GM23338 (cell line): ENCODE data around the gene PRPF6. TPM values are rescaled to one million over a fixed set of nuclear protein-coding genes. Genes with fewer than 3 reads are reported as not detected.
A peak's percentile ranks its signal among the peaks of the same experiment; 100 is the strongest.

Experiments
- ATAC-seq: fragments of 200-7000 bp; cut with Tn5 transposase; 3 replicates; pipeline ENCODE4 v1.9.1; 2020
- DNase-seq: peaks from one replicate; pipeline ENCODE4 v3.0.0-alpha.2; 2015; ENCODE audit warnings: low spot score
- H2AFZ ChIP-seq: fragments of 200-600 bp; sonication (generic); 2 replicates; pipeline ENCODE4 v1.8.0; 2016; ENCODE audit warnings: antibody characterized with exemption, mild to moderate bottlenecking, moderate library complexity
- H3F3A ChIP-seq: fragments of 200-600 bp; sonication (generic); replicated peaks from 2 replicates; pipeline ENCODE4 v1.8.0; 2017; ENCODE audit warnings: antibody characterized with exemption, mixed run types, low read depth
- H3K27ac ChIP-seq: fragments of 200-600 bp; sonication (generic); 2 replicates; pipeline ENCODE4 v1.6.1; 2016; ENCODE audit warnings: low read depth
- H3K27me3 ChIP-seq: fragments of 200-600 bp; sonication (generic); 2 replicates; pipeline ENCODE4 v1.8.0; 2016; ENCODE audit warnings: mild to moderate bottlenecking, mixed run types, moderate library complexity; ENCODE audit not compliant: insufficient read depth
- H3K36me3 ChIP-seq: fragments of 200-600 bp; sonication (generic); 2 replicates; pipeline ENCODE4 v1.8.0; 2016; ENCODE audit warnings: mild to moderate bottlenecking; ENCODE audit not compliant: insufficient read depth
- H3K4me1 ChIP-seq: fragments of 200-600 bp; sonication (generic); 2 replicates; pipeline ENCODE4 v1.8.0; 2016; ENCODE audit warnings: mild to moderate bottlenecking, moderate library complexity; ENCODE audit not compliant: insufficient read depth
- H3K4me2 ChIP-seq: fragments of 200-600 bp; sonication (generic); 2 replicates; pipeline ENCODE4 v1.7.1; 2017; ENCODE audit warnings: mixed run types
- H3K4me3 ChIP-seq: fragments of 200-600 bp; sonication (generic); 2 replicates; pipeline ENCODE4 v1.6.1; 2016; ENCODE audit warnings: mixed run types
- H3K79me2 ChIP-seq: fragments of 200-600 bp; sonication (generic); replicated peaks from 2 replicates; pipeline ENCODE4 v1.8.0; 2017; ENCODE audit warnings: mild to moderate bottlenecking; ENCODE audit not compliant: insufficient read depth
- H3K9me2 ChIP-seq: fragments of 200-600 bp; sonication (generic); 2 replicates; pipeline ENCODE4 v1.8.0; 2017; ENCODE audit not compliant: insufficient read depth
- H4K20me1 ChIP-seq: fragments of 200-600 bp; sonication (generic); replicated peaks from 2 replicates; pipeline ENCODE4 v1.8.0; 2017; ENCODE audit warnings: mild to moderate bottlenecking; ENCODE audit not compliant: insufficient read depth
- H3K27ac Mint-ChIP-seq: 2 replicates; pipeline ENCODE4 v1.8.0; 2020; ENCODE audit warnings: inconsistent platforms, mild to moderate bottlenecking, moderate library complexity, mixed read lengths
- H3K27me3 Mint-ChIP-seq: 3 replicates; pipeline ENCODE4 v1.8.0; 2022; ENCODE audit warnings: low read depth, mild to moderate bottlenecking, moderate library complexity, mixed read lengths, inconsistent platforms; ENCODE audit not compliant: insufficient read depth, poor library complexity
- H3K36me3 Mint-ChIP-seq: 3 replicates; pipeline ENCODE4 v1.8.0; 2021; ENCODE audit warnings: low read depth, mild to moderate bottlenecking, inconsistent platforms, moderate library complexity, mixed read lengths
- H3K4me1 Mint-ChIP-seq: 3 replicates; pipeline ENCODE4 v1.8.0; 2020; ENCODE audit warnings: mild to moderate bottlenecking, inconsistent platforms, mixed read lengths
- H3K4me3 Mint-ChIP-seq: 3 replicates; pipeline ENCODE4 v1.8.0; 2021; ENCODE audit warnings: moderate library complexity, mild to moderate bottlenecking, inconsistent platforms, mixed read lengths
- H3K9me3 Mint-ChIP-seq: 3 replicates; pipeline ENCODE4 v1.8.0; 2020; ENCODE audit warnings: moderate library complexity, mild to moderate bottlenecking, inconsistent platforms, mixed read lengths
- CREB1 ChIP-seq: fragments of 250-450 bp; sonication (Bioruptor Pico); IDR thresholded peaks from 2 replicates; pipeline ENCODE4 v1.5.0; 2020; ENCODE audit warnings: low read depth, mild to moderate bottlenecking, moderate library complexity
- EZH2 ChIP-seq: fragments of 200-600 bp; sonication (generic); IDR thresholded peaks from one replicate; pipeline ENCODE4 v1.8.0; 2017; ENCODE audit warnings: antibody characterized with exemption, mild to moderate bottlenecking, low read depth; ENCODE audit not compliant: unreplicated experiment
- NANOG ChIP-seq: IDR thresholded peaks from 2 replicates; pipeline ENCODE4 v1.6.1; 2016; ENCODE audit warnings: antibody characterized with exemption, borderline replicate concordance
- POLR2AphosphoS5 ChIP-seq: IDR thresholded peaks from 2 replicates; pipeline ENCODE4 v1.6.1; 2016; ENCODE audit warnings: antibody characterized with exemption, low read depth
- STAT1 ChIP-seq: IDR thresholded peaks from one replicate; pipeline ENCODE4 v1.6.1; 2016; ENCODE audit warnings: antibody characterized with exemption; ENCODE audit not compliant: unreplicated experiment
- polyA plus RNA-seq: library from polyadenylated mRNA; unstranded; fragments of >200 nt; fragmentation: Nextera tagmentation; extraction: Ambion mirVana; gene quantifications from 2 replicates; pipeline ENCODE4 v1.2.1, GENCODE V29; 2016
- total RNA-seq: library from RNA; depleted of rRNA; stranded (reverse); fragments of >200 nt; shearing (Covaris generic); gene quantifications from 2 replicates; pipeline ENCODE4 v1.2.3, GENCODE V29; 2014
- TF ChIP-seq, protein P1 (sequence below), 2 experiments: fragments of 200-600 bp in 1 of 2; sonication (generic) in 1 of 2; conservative IDR thresholded peaks; 2 replicates each; pipeline versions ENCODE4 v1.5.1 to v1.6.1; 2016 to 2017; ENCODE audit warnings: antibody characterized with exemption in 2 of 2, low read depth in 2 of 2, mild to moderate bottlenecking in 2 of 2, moderate library complexity in 1 of 2

PRPF6 gene
- total and polyA plus RNA-seq, 2 experiments from 2014 or later, result 53.8 to 79.9 TPM

DNA sequence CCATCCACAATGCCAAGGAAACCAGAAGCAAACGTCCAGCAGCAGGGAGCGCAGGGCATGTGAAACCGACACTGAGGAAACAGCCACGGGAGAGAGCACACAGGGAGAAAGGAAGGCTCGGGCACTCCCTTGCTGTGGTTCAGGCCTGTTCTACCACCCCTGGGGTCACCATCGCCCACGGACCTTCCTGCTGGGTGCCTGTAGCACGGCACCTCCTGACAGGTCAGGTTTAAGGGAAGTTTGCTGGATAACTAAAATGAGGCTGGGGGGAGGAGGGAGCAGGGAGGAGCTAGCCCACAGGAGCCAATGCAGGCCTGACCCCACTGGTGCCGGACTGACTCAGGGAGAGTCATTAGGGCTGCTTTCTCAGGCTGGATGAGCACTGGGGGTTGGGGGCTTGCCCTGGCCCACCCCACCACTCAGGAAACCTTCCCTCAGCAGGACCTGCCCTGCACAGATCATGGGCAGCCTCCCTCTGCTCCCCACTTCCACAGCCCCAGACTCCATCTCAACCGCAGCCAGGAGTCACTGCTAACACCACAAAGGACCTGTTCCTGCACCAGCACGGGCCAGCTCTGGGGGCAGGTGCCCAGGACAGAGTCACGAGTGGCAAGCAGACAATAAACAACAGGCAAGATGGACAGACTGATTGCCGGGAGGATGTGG is 27.0 kb upstream of the PRPF6 start:
- Histone ChIP-seq H3K27me3 (no peaks in the 10 kb centered on the region), H2AFZ (no peak overlapping the region), H4K20me1 (peaks cover 17% of the 10 kb centered on the region), H3K4me1 (peaks cover 22% of the 10 kb centered on the region), H3K9me2 (no peaks in the 10 kb centered on the region), H3K36me3 (no peaks in the 10 kb centered on the region), H3K4me2 (no peak overlapping the region), H3K79me2 (peaks cover 66% of the 10 kb centered on the region), H3F3A (peaks cover 17% of the 10 kb centered on the region), H3K4me3 (no peak overlapping the region; the same call in 1 of the 2 replicates), H3K27ac (no peak overlapping the region)
- Mint-ChIP-seq H3K4me1 (peaks cover 35% of the 10 kb centered on the region), H3K27me3 (peaks cover 16% of the 10 kb centered on the region), H3K4me3 (peak overlapping the region; percentile 80), H3K36me3 (peaks cover 6% of the 10 kb centered on the region; the same call in 2 of the 3 replicates), H3K27ac (no peak overlapping the region), H3K9me3 (no peaks in the 10 kb centered on the region)
- TF ChIP-seq EZH2 (no peak), STAT1 (no peak), POLR2AphosphoS5 (no peak), NANOG (no peak), CREB1 (no peak)
- ATAC-seq, result no peak
- DNase-seq, result no peak

DNA sequence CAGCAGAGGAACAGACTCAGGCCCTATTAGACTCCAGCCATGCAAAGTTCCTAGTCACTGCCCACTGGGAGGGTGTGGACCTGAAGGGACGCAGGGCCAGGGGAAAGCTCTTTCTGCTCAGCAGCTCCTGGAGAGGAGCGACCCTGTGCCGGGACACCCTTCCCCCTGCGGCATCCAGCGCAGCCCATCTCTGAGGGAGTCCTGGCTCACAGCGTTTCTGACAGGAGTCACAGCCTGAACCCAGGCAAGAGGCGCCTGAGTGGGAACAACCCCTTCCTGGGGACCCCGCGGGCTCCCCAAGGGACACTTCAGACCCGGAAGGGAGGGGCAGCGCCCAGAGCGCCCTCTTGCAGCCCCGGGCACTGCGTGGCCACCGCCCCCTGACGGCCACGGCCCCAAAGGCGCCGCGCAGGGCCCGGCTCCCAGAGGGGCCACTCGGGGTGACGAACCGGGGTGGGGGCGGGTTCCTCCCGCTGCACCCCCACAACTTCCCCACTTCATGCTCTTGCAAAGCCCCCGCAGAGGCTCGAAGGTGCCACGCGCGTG is 25.6 kb upstream of the PRPF6 start:
- no peaks in the 10 kb centered on the region for H3K9me3 Mint-ChIP-seq
- peak overlapping the region; percentile 90 for H3K4me2 ChIP-seq
- H3K4me3 Mint-ChIP-seq, result peak overlapping the region; percentile 80
- peaks cover 17% of the 10 kb centered on the region for H4K20me1 ChIP-seq
- H3K4me3 ChIP-seq, result peak overlapping the region; percentile 92
- ATAC-seq (peak; percentile 2), DNase-seq (peak; percentile 44)
- peak overlapping the region; percentile 91; the same call in 1 of the 2 replicates for H2AFZ ChIP-seq
- H3K79me2 ChIP-seq, result peaks cover 53% of the 10 kb centered on the region
- H3K9me2 ChIP-seq, result no peaks in the 10 kb centered on the region
- H3K27ac ChIP-seq, result no peak overlapping the region
- no peak for TF ChIP-seq CREB1
- TF ChIP-seq, protein P1, sequence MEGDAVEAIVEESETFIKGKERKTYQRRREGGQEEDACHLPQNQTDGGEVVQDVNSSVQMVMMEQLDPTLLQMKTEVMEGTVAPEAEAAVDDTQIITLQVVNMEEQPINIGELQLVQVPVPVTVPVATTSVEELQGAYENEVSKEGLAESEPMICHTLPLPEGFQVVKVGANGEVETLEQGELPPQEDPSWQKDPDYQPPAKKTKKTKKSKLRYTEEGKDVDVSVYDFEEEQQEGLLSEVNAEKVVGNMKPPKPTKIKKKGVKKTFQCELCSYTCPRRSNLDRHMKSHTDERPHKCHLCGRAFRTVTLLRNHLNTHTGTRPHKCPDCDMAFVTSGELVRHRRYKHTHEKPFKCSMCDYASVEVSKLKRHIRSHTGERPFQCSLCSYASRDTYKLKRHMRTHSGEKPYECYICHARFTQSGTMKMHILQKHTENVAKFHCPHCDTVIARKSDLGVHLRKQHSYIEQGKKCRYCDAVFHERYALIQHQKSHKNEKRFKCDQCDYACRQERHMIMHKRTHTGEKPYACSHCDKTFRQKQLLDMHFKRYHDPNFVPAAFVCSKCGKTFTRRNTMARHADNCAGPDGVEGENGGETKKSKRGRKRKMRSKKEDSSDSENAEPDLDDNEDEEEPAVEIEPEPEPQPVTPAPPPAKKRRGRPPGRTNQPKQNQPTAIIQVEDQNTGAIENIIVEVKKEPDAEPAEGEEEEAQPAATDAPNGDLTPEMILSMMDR (conservative IDR thresholded peaks at IDR 0.05; ENCODE audit: low read depth in 2 of 2), result peak in 1 of 2 experiments; percentile 53; a peak in 3 of 4 replicates
- peaks cover 13% of the 10 kb centered on the region; the same call in 2 of the 3 replicates for H3K36me3 Mint-ChIP-seq
- 0 out of 2 replicates have a peak, but pooled peaks cover 11% of the 10 kb centered on the region for H3F3A ChIP-seq
- peaks cover 16% of the 10 kb centered on the region for H3K27me3 Mint-ChIP-seq
- H3K27me3 ChIP-seq, result no peaks in the 10 kb centered on the region
- no peaks in the 10 kb centered on the region for H3K36me3 ChIP-seq
- H3K4me1 Mint-ChIP-seq, result peaks cover 34% of the 10 kb centered on the region
- H3K27ac Mint-ChIP-seq, result no peak overlapping the region
- H3K4me1 ChIP-seq, result peaks cover 18% of the 10 kb centered on the region
